GM13977 (cell line): ENCODE measurements around the gene ACTRT2.

Source experiments
- DNase-seq: peaks from one replicate; pipeline ENCODE4 v3.0.0; 2012; ENCODE audit warnings: low spot score
- in situ Hi-C: fragments of 300-500 bp; cut with MboI; formaldehyde crosslinking; loops from one replicate; pipeline ENCODE4 v1.12.0; 2022; ENCODE audit warnings: low sequenced_read_pairs, low pct_unique_long_range_greater_than_20kb, mixed read lengths, inconsistent platforms; ENCODE audit not compliant: unreplicated experiment
- TF ChIP-seq, protein P1 (sequence below): IDR thresholded peaks from 2 replicates; pipeline ENCODE4 v1.5.1; 2012; ENCODE audit warnings: mild to moderate bottlenecking, control low read depth; ENCODE audit not compliant: insufficient read depth; ENCODE audit errors: extremely low read depth, missing control alignments

The ACTRT2 gene

DNA sequence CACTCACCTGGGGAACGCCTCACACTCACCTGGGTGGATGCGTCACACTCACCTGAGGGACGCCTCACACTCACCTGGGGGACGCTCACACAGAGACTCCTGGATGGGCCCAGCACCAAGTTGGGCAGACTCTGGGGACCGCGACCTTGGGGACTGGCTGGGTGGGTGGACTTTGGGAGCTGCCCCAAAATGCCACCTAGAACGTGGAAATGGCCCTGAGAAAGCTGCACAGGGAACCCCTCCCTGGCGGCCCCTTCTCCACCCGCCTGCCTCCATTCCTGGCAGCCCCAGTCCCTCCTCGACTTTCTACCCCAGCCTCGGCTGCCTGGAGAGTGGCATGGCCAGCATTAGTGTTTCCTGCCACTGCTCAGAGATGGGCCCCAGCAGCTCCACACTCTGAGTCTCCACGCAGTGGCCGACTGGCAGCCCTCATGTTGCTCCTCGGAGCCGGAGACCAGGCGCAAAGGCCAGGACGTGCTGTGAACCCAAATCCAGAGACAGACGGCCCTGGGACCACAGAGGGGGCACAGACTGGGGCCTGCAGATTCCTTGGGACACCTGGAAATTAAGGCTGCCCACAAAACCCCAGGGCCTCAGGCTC is 46.5 kb upstream of the ACTRT2 start:
- in situ Hi-C loops = no loop called here
- DNase-seq = no peak
- TF ChIP-seq, protein P1, sequence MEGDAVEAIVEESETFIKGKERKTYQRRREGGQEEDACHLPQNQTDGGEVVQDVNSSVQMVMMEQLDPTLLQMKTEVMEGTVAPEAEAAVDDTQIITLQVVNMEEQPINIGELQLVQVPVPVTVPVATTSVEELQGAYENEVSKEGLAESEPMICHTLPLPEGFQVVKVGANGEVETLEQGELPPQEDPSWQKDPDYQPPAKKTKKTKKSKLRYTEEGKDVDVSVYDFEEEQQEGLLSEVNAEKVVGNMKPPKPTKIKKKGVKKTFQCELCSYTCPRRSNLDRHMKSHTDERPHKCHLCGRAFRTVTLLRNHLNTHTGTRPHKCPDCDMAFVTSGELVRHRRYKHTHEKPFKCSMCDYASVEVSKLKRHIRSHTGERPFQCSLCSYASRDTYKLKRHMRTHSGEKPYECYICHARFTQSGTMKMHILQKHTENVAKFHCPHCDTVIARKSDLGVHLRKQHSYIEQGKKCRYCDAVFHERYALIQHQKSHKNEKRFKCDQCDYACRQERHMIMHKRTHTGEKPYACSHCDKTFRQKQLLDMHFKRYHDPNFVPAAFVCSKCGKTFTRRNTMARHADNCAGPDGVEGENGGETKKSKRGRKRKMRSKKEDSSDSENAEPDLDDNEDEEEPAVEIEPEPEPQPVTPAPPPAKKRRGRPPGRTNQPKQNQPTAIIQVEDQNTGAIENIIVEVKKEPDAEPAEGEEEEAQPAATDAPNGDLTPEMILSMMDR = no peak

DNA sequence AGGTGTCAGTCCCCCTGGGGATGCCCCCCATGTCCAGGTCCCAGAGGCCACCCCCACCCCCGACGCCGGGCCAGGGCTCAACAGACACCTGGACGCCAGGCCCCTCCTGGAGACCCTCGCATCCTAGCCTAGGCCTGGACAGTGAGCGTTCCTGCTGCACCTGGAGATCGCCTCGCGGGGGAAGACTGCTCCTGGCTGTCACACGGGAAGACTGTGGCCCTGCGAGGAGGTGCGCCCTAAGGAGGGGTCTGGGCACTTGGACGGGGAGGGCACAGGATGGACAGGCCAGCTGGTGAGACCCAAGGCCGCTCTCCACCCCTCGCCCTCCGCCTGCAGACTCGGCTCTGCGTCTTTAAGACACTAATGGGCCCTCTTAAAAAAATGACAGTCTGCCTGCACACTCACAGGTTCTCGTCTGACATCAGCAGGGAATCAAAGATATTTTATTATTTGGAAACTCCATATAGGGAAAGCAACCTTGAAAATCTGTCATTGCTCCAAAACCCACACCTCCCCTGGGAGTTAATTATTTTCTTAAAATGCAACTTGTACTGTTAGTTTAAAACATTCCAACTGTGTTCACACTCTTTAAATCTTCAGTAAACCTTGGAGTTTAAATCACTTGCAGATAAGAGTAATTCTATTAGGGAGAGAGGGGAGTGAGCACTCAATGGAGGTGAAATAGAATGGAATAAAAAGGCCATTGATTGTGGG is 45.6 kb upstream of the ACTRT2 start:
- in situ Hi-C loops = no loop called here

DNA sequence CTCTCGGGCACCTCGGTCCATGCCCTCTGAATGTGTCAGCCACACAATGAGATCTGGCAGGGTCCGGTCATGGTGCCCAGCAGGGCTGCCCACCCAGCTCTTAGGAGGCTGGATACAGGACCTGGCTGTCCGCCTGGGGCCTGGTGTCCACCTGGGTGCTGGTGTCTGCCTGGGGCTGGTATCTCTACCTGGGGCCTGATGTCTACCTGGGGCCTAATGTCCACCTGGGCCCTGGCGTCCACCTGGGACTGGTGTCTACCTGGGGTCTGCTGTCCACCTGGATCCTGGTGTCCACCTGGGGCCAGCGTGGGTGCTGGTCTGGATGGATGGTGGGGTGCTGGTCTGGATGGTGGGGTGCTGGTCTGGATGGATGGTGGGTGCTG is 45.1 kb upstream of the ACTRT2 start:
- TF ChIP-seq, protein P1 = no peak
- no peak for DNase-seq
- in situ Hi-C loops = no loop called here

More for the DNA sequence above, 45.6 kb upstream of the ACTRT2 start:
- DNase-seq = no peak
- TF ChIP-seq, protein P1 = no peak

DNA sequence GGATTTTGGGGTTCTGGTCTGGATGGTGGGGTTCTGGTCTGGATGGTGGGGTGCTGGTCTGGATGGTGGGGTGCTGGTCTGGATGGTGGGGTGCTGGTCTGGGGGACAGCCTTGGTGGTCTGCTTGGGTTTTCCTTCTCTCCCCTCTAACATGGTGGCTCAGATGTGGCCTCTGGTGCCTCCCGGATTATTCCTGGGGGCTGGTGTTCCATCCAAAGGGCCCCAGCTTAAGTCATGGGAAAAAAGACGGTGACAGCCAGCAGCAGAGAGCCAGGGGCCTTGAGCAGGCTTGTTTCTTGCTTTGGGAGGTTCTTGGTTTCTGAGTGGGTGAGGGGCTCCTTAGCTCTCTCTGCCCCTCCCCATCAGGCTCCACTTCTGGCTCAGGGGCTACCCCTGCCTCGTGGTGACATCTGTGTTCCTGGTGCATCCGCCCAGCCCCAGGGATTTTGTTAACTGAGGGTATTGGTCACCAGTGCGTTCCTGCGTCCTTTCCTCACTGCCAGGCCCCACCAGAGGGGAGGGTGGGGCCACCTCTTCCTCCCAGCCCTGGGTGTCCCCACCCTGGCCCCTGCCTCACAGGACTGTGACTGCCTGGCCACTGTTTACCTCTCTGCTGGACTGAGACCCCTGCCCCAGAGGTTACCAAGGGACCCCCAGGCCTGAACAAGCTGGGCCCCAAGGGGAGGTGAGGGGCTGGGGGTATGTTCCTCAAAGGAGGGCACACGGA is 43.2 kb upstream of the ACTRT2 start:
- in situ Hi-C loops = no loop called here
- no peak for DNase-seq
- TF ChIP-seq, protein P1 = no peak

DNA sequence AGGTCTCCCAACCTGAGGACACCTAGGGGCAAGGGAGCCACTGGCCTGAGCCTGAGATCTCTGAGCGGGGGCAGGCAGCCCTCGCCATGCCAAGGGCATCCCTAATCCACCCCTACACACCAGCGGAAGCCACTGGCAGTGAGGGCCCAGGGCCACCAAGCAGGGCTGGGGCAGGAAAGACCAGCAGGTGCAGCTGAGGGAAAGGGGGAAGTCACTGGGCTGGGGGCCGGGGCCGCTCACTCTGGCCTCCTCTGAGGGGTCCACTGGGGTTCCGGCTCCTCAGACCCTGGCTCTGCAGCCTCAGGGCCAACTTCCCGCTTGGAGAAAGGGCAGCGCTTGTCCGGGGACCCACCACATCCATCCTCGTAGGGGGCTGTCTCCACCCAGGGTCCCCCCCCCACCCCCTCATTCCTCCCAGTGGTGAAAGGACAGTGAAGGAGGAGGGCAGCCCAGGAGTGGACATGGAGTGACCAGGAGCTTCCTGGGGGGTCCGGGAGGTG is 42.5 kb upstream of the ACTRT2 start:
- no peak for DNase-seq
- TF ChIP-seq, protein P1 = no peak
- in situ Hi-C loops = no loop called here

DNA sequence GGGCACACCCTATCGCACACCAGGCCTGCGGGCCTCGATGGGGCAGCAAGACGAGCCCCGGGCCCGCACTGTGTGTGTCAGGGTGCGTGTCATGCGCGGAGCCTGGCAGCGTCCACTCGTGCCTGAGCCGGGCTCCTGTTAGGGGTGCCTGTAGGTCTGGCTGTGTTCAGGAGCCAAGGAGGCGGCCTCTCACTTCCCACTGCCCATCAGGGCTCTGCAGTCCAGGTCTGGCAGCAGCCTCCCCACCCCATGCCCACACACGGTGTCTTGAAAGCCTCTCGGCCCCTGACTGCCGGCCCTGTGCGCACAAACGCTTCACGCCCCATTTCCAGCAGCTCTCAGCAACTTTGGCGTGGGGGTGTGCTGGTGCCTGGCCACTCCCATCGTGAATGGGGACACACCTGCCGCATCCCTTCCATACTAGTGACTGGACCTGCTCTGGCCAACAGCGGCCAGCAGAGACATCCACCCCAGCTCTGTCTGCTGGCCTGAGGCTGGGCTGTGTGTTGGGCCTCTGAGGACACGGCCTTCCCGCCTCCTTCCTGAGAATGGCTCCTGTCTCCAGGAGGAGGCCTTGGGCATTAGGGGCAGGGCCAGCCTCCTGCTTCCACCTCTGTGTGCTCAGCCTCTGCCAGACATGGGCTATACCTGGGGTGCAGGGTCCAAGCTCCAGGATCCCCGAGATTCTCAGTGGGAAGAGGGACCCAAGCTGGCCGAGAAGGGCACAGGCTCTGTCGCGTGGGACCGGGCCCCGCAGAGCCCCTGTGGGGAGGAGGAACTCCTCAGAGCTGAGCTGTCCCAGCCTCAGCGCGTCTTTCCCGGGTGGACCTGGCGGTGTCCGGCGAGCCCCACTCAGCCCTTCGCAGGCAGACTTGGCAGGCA is 41.8 kb upstream of the ACTRT2 start:
- in situ Hi-C loops = no loop called here
- TF ChIP-seq, protein P1 = no peak
- no peak for DNase-seq
